Neural progenitor cell (in vitro differentiated cells): ENCODE results near the gene FGF7. TPM values are rescaled to one million over a fixed set of nuclear protein-coding genes. Genes with fewer than 3 reads are reported as not detected.

ENCODE experiments used
- DNase-seq: peaks from one replicate; pipeline ENCODE4 v3.0.0-alpha.2; 2016; ENCODE audit warnings: low spot score
- H2AFZ ChIP-seq: fragments of 200-600 bp; sonication (generic); replicated peaks from 2 replicates; pipeline ENCODE4 v1.6.1; 2016; ENCODE audit warnings: antibody characterized with exemption
- H3F3A ChIP-seq: fragments of 200-600 bp; sonication (generic); 2 replicates; pipeline ENCODE4 v1.6.1; 2016; ENCODE audit warnings: antibody characterized with exemption, low read depth
- H3K27ac ChIP-seq: fragments of 200-600 bp; sonication (generic); 2 replicates; pipeline ENCODE4 v1.5.1; 2016; ENCODE audit warnings: mild to moderate bottlenecking
- H3K27me3 ChIP-seq: fragments of 200-600 bp; sonication (generic); 2 replicates; pipeline ENCODE4 v1.6.1; 2016; ENCODE audit warnings: mild to moderate bottlenecking, moderate library complexity
- H3K36me3 ChIP-seq: fragments of 200-600 bp; sonication (generic); 2 replicates; pipeline ENCODE4 v1.5.1; 2016
- H3K4me1 ChIP-seq: fragments of 200-600 bp; sonication (generic); 2 replicates; pipeline ENCODE4 v1.6.1; 2016; ENCODE audit warnings: mixed run types
- H3K4me2 ChIP-seq: fragments of 200-600 bp; sonication (generic); 2 replicates; pipeline ENCODE4 v1.6.1; 2016
- H3K4me3 ChIP-seq: fragments of 200-600 bp; sonication (generic); 2 replicates; pipeline ENCODE4 v1.5.1; 2016
- H3K79me2 ChIP-seq: fragments of 200-600 bp; sonication (generic); 2 replicates; pipeline ENCODE4 v1.6.1; 2016; ENCODE audit warnings: low read depth
- H3K9ac ChIP-seq: fragments of 200-600 bp; sonication (generic); 2 replicates; pipeline ENCODE4 v1.6.1; 2016
- H3K9me3 ChIP-seq: fragments of 200-600 bp; sonication (generic); 2 replicates; pipeline ENCODE4 v1.5.1; 2016; ENCODE audit warnings: low read depth
- H4K20me1 ChIP-seq: fragments of 200-600 bp; sonication (generic); 2 replicates; pipeline ENCODE4 v1.6.1; 2016; ENCODE audit warnings: low read depth
- H3K27ac Mint-ChIP-seq: 3 replicates; pipeline ENCODE4 v1.8.0; 2021; ENCODE audit warnings: mixed read lengths
- H3K27me3 Mint-ChIP-seq: 2 replicates; pipeline ENCODE4 v1.8.0; 2022; ENCODE audit warnings: low read depth, mild to moderate bottlenecking, inconsistent platforms, moderate library complexity, mixed read lengths; ENCODE audit not compliant: insufficient read depth
- H3K36me3 Mint-ChIP-seq: 3 replicates; pipeline ENCODE4 v1.8.0; 2021; ENCODE audit warnings: mixed read lengths
- H3K4me1 Mint-ChIP-seq: 3 replicates; pipeline ENCODE4 v1.8.0; 2021; ENCODE audit warnings: mixed read lengths
- H3K4me3 Mint-ChIP-seq: 3 replicates; pipeline ENCODE4 v1.8.0; 2021; ENCODE audit warnings: mild to moderate bottlenecking, moderate library complexity, mixed read lengths
- H3K9me3 Mint-ChIP-seq: 3 replicates; pipeline ENCODE4 v1.8.0; 2020; ENCODE audit warnings: mixed read lengths
- EZH2 ChIP-seq: fragments of 200-600 bp; sonication (generic); IDR thresholded peaks from 2 replicates; pipeline ENCODE4 v1.6.1; 2017; ENCODE audit warnings: antibody characterized with exemption, mild to moderate bottlenecking, moderate library complexity
- EZH2phosphoT487 ChIP-seq: fragments of 200-600 bp; sonication (generic); IDR thresholded peaks from 2 replicates; pipeline ENCODE4 v1.6.1; 2017; ENCODE audit warnings: antibody characterized with exemption
- total RNA-seq: library from RNA; depleted of rRNA; stranded (reverse); fragments of >200 nt; gene quantifications from 2 replicates; pipeline ENCODE4 v1.2.3, GENCODE V29; 2015; ENCODE audit warnings: low replicate concordance
- TF ChIP-seq, protein P1 (sequence below): fragments of 200-600 bp; sonication (generic); IDR thresholded peaks from 2 replicates; pipeline ENCODE4 v1.5.1; 2017; ENCODE audit warnings: antibody characterized with exemption, mild to moderate bottlenecking

FGF7 gene
- total RNA-seq, 1 donor from 2014 or later = not detected

DNA sequence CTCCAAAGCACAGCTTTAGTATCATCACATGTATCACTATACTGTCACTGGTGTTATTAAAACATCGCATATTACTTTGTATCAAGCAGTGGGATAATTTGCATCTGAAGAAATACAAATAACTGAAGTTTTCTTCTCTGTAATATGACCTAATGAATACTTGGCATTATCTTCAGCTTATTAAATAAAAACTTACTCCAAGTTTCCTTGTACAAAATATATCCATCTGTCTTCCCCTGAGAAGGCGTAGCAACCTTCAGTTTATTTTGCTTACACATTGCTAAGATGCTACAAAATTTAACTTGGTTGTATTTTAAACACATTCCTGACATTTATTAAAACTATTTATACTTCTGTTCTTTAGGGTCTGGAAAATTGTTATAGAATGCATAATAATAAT lies 13.7 kb downstream of the FGF7 start:
- Histone ChIP-seq H3K27ac (no peak overlapping the region), H3K27me3 (no peaks in the 10 kb centered on the region), H3F3A (no peaks in the 10 kb centered on the region), H3K4me3 (no peak overlapping the region), H3K4me1 (no peaks in the 10 kb centered on the region), H3K9ac (no peak overlapping the region), H3K79me2 (no peaks in the 10 kb centered on the region), H4K20me1 (no peaks in the 10 kb centered on the region), H2AFZ (no peak overlapping the region), H3K36me3 (no peaks in the 10 kb centered on the region), H3K4me2 (no peak overlapping the region), H3K9me3 (no peaks in the 10 kb centered on the region)
- DNase-seq = no peak
- no peaks in the 10 kb centered on the region for H3K36me3 Mint-ChIP-seq
- TF ChIP-seq EZH2 = no peak
- TF ChIP-seq, protein P1, sequence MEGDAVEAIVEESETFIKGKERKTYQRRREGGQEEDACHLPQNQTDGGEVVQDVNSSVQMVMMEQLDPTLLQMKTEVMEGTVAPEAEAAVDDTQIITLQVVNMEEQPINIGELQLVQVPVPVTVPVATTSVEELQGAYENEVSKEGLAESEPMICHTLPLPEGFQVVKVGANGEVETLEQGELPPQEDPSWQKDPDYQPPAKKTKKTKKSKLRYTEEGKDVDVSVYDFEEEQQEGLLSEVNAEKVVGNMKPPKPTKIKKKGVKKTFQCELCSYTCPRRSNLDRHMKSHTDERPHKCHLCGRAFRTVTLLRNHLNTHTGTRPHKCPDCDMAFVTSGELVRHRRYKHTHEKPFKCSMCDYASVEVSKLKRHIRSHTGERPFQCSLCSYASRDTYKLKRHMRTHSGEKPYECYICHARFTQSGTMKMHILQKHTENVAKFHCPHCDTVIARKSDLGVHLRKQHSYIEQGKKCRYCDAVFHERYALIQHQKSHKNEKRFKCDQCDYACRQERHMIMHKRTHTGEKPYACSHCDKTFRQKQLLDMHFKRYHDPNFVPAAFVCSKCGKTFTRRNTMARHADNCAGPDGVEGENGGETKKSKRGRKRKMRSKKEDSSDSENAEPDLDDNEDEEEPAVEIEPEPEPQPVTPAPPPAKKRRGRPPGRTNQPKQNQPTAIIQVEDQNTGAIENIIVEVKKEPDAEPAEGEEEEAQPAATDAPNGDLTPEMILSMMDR = no peak
- no peak for TF ChIP-seq EZH2phosphoT487
- H3K4me3 Mint-ChIP-seq = no peak overlapping the region
- H3K4me1 Mint-ChIP-seq = no peaks in the 10 kb centered on the region
- no peaks in the 10 kb centered on the region for H3K27me3 Mint-ChIP-seq
- H3K27ac Mint-ChIP-seq = no peak overlapping the region
- no peaks in the 10 kb centered on the region for H3K9me3 Mint-ChIP-seq

DNA sequence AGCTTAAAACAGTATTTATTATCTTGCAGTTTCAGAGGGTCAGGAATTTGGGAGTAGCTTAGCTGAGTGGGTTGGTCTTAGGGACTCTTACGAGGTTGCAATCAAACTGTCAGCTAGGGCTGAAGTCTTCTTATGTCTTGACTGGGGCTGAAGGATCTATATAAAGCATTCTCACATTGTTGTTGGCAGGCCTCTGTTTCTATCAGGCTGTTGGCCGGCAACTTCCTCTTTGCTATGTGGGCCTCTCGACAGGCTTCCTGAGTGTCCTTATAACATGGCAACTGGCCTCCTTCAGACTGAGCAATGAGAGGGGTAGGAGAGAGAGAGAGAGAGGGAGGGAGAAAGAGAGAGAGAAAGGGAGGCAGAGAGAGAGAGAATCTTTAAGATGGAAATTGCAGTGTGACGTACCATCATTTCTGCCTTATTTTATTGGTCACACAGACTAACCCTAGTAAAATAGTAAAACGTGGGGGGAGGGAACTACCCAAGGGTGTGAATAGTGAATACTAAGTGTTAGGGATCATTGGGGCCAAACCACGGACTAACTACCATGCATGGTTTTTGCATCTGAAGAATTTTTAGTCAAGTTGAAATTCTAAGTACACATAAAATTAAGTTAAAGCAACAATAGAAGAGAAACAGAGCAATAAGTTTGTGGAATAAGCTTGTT lies 16.1 kb downstream of the FGF7 start:
- Mint-ChIP-seq H3K27me3 (no peaks in the 10 kb centered on the region), H3K27ac (no peak overlapping the region), H3K9me3 (no peaks in the 10 kb centered on the region), H3K36me3 (no peaks in the 10 kb centered on the region), H3K4me1 (no peaks in the 10 kb centered on the region), H3K4me3 (no peak overlapping the region)
- H3K79me2 ChIP-seq = no peaks in the 10 kb centered on the region
- no peaks in the 10 kb centered on the region for H3F3A ChIP-seq
- H3K4me3 ChIP-seq = no peak overlapping the region
- no peaks in the 10 kb centered on the region for H3K36me3 ChIP-seq
- H3K9ac ChIP-seq = no peak overlapping the region
- DNase-seq = no peak
- no peak overlapping the region for H3K4me2 ChIP-seq
- no peaks in the 10 kb centered on the region for H3K27me3 ChIP-seq
- H3K4me1 ChIP-seq = no peaks in the 10 kb centered on the region
- no peaks in the 10 kb centered on the region for H3K9me3 ChIP-seq
- no peaks in the 10 kb centered on the region for H4K20me1 ChIP-seq
- TF ChIP-seq EZH2 (no peak), EZH2phosphoT487 (no peak)
- TF ChIP-seq, protein P1 = no peak
- peak overlapping the region; percentile 28 for H2AFZ ChIP-seq
- no peak overlapping the region for H3K27ac ChIP-seq

DNA sequence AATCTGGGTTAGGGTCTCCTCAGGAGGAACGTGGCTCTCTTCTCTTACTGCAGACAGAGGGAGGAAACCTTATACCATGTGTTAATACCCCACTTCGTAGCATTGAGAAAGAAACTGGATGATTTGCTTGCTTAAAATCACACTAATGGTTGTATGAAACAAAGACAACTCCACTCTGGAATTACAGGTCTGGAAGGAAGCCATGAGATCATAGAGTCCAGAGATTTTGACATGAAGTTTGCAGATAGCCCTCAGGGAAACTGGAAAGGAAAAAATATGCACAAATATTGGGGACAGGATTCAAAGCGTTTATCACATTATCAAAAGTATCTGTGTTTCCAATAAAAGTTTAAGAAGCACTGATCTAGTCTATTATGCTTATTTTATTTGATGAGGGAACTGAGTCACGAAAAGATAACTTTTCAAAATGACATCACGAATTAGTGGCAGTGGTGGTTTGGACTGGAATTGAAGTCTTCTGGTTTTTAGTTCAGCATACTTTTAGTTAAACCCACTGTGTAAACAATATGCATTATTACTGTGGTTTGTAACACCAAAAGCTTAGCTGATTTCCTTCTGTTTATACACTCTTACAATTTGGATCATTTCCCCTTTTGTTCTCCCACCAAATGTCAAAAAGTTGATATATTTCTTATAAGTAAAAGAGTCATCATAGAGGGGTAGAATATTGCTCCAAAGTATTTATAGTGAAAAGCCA lies 16.8 kb downstream of the FGF7 start:
- H3K27ac Mint-ChIP-seq = no peak overlapping the region
- Histone ChIP-seq H3K27ac (no peak overlapping the region), H3K27me3 (no peaks in the 10 kb centered on the region), H3K9ac (no peak overlapping the region), H3K4me1 (no peaks in the 10 kb centered on the region), H3K9me3 (no peaks in the 10 kb centered on the region), H4K20me1 (no peaks in the 10 kb centered on the region), H3K36me3 (no peaks in the 10 kb centered on the region), H3K4me2 (no peak overlapping the region), H3K79me2 (no peaks in the 10 kb centered on the region), H2AFZ (no peak overlapping the region), H3K4me3 (no peak overlapping the region), H3F3A (no peaks in the 10 kb centered on the region)
- H3K4me1 Mint-ChIP-seq = no peaks in the 10 kb centered on the region
- no peak overlapping the region for H3K4me3 Mint-ChIP-seq
- no peaks in the 10 kb centered on the region for H3K36me3 Mint-ChIP-seq
- no peak for DNase-seq
- H3K9me3 Mint-ChIP-seq = no peaks in the 10 kb centered on the region
- H3K27me3 Mint-ChIP-seq = no peaks in the 10 kb centered on the region
- TF ChIP-seq EZH2phosphoT487 = no peak
- TF ChIP-seq, protein P1 = no peak
- no peak for TF ChIP-seq EZH2
